GM19397 (cell line): ENCODE results near the gene TRAK1.

Experiments used
- ATAC-seq: cut with Tn5 transposase; IDR thresholded peaks from one replicate; pipeline ENCODE4 v1.9.1; 2021; ENCODE audit warnings: mild to moderate bottlenecking, moderate library complexity; ENCODE audit not compliant: unreplicated experiment

TRAK1 gene

GRCh38 chr3:42066516-42067181 is 24.5 kb upstream of the TRAK1 start:
- ATAC-seq = no peak

- ATAC-seq = peak; percentile 68
Observed at GRCh38 chr3:42067326-42067725, 23.8 kb upstream of the TRAK1 start.

GRCh38 chr3:42068303-42069088 is 22.7 kb upstream of the TRAK1 start:
- no peak for ATAC-seq

- no peak for ATAC-seq
Observed at GRCh38 chr3:42070089-42070488, 21.1 kb upstream of the TRAK1 start.

- ATAC-seq = no peak
Observed at GRCh38 chr3:42070524-42070923, 20.6 kb upstream of the TRAK1 start.

GRCh38 chr3:42071904-42072812 is 19.0 kb upstream of the TRAK1 start:
- ATAC-seq = peak; percentile 66

GRCh38 chr3:42072831-42073301 is 18.3 kb upstream of the TRAK1 start:
- ATAC-seq = no peak

GRCh38 chr3:42077785-42078184 is 13.4 kb upstream of the TRAK1 start:
- no peak for ATAC-seq

GRCh38 chr3:42078677-42079076 is 12.5 kb upstream of the TRAK1 start:
- ATAC-seq = no peak

GRCh38 chr3:42079701-42080452 is 11.3 kb upstream of the TRAK1 start:
- ATAC-seq = no peak

- ATAC-seq = no peak
Observed at GRCh38 chr3:42080453-42080872, 10.7 kb upstream of the TRAK1 start.

GRCh38 chr3:42081838-42082473 is 9.2 kb upstream of the TRAK1 start:
- no peak for ATAC-seq

- no peak for ATAC-seq
Observed at GRCh38 chr3:42084586-42084985, 6.6 kb upstream of the TRAK1 start.

GRCh38 chr3:42085641-42086376 is 5.3 kb upstream of the TRAK1 start:
- ATAC-seq = no peak

- ATAC-seq = no peak
Observed at GRCh38 chr3:42088803-42089530, 2.2 kb upstream of the TRAK1 start.

- ATAC-seq = no peak
Observed at GRCh38 chr3:42092006-42092405, 849 bp downstream of the TRAK1 start.

GRCh38 chr3:42094128-42094527 is 3.0 kb downstream of the TRAK1 start:
- peak; percentile 52 for ATAC-seq

- ATAC-seq = no peak
Observed at GRCh38 chr3:42094691-42095391, 3.7 kb downstream of the TRAK1 start.
